DMS114 treated with DMSO at 0.1 percent for 48 hours (cell line): ENCODE results near the gene TATDN2.
"Not testable (repeated sequence)": the region's sequence is repeated elsewhere in the genome, so short reads cannot be mapped to it uniquely, and the experiment has no call there.

Source experiments
- DNase-seq: peaks from one replicate; lab custom pipeline; 2025; ENCODE audit not compliant: unreplicated experiment; lab: John Stamatoyannopoulos, UW

The TATDN2 gene

DNA sequence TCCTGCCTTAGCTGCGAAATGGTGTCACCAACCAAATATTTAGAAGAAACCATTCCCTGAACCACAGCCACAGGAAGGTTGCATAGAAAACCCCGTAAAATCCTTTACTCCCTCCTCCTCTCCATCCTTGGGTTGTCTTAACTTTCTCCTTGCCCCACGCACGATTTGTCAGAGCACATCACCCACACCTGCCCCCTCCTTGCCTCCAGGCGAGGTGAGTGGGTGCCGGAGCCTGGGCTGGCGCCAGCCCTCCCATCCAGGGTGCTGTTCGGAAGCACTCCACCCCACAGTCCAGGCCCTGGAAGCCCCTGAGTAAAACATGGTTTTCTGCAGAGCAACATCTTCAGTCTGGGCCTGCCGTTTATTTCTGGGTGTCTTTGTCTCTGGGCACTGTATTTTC, 40.8 kb downstream of the TATDN2 start:
- DNase-seq = no peak

DNA sequence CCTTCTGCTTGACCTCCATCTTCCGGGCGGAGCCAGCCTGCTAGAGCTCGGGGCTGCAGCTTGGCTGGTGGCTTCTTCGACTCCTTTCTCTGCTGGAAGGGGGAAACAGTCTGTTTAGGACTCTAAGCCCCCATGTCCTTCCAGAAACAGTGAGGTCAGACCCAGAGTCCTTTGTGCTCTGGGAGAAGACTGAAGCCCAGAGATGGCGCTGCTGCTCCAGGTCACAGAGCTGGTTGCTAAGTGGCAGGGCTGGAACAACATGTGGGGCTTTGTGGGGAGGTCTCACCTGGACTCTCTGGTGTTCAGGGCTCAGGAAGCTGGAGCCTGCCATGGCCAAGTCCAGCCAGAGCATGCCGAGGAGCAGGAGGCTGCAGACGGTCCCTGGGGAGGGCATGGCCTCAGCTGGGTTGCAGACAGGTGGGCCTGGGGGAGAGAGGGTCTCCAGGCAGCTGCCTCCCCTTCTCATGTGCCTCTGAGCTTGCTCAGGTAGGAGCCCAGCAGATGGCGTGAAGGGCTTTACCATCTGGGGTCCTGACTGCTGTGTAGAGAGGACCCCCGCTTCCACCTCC, 41.6 kb downstream of the TATDN2 start:
- no peak for DNase-seq

- no peak for DNase-seq
Measured at GRCh38 chr3:10290481-10291176, 42.4 kb downstream of the TATDN2 start.

DNA sequence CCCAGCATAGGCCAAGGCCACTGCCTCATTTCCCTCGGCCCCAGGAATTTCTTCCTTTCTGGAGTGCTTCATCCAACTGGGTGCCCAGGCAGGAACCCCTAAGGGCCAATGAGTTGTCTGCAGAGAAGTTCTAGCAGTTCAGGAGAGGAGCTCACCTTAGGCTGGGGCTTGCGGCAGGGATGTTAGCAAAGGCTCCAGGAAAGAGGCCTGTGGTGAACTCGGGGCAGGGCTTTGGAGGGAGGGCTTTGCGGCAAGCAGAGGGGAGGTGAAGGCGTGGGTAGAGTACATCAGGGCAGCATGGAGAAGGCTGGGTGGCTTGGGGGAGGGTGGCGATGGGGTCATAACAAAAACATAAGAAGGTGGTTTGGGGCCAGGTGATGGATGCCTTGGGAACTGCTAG, 43.4 kb downstream of the TATDN2 start:
- DNase-seq = no peak

DNA sequence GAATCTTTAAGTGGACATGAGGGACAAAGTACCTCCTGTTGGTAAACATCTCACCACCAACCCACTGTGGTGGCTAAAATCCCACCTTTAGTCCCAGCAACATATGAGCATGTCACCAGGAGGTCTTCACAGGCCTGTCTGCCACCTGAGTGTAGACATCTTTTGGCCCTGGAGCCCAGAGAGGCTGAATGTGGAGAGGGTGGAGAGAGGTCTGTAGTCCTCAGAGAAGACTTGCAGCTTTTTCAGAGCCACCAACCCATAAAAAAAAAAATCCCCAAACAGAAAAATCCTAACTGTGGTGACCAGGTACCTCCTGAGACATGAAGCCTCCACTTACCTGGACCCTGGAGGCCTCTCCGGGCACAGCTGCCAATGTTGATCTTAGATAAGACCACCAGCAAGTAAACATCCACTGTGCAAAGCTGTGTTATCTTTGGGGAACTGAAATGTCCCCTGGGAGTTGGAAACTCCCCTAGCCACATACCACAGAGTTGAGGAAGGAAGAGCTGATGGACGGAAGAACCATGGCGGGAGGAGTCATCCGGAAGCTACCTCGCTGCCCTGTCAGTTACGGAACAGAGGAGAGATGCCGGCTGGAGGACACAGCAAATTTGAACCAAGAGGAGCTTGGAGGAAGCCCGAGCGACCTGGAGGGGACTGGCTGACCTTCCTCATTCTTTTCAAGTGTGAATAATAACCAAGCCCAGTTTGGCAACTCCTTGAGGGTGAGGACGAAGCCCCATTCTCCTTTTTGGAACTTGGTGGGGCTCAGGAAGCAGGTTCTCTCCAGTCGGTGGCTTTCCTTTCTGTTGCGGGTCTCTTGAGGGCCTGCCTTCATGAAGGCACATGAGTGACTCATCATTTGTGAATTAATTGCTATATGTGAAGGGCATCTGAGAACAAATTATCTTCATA, 44.5 kb downstream of the TATDN2 start, which contains the start of gene GHRL:
Gene GHRL (minus strand): TSS at position 443 of the 915 bp plus-strand sequence. CDS start 2,767 bp downstream, outside the sequence.
- no peak for DNase-seq

DNA sequence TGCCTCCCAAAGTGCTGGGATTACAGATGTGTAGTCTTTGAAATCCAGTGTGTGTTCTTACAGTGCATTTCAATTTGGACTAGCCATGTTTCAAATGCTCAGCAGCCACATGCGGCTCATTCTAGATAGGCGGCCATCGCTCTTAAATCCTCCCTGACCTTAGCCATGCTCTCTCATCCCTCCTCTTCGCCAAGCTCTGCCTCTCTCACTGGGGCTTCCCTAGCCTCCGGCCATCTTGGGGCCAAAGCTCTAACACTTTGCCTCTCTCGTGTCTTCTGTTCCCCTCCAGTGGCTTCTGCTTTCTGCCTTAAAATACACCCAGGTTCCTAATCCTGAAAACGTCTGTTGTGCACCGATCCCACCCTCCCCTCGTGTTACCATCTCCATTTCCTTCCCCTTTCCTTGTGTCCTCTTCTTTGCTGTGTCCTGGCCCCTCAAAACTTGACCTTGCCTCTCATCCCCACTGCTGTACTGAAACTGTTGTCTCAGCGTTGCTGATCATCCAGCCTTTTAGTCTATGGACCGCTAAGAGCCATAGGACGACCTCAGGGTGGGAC, 45.8 kb downstream of the TATDN2 start:
- no peak for DNase-seq

GRCh38 chr3:10298064-10298463, 49.8 kb downstream of the TATDN2 start:
- not testable (repeated sequence) for DNase-seq

DNA sequence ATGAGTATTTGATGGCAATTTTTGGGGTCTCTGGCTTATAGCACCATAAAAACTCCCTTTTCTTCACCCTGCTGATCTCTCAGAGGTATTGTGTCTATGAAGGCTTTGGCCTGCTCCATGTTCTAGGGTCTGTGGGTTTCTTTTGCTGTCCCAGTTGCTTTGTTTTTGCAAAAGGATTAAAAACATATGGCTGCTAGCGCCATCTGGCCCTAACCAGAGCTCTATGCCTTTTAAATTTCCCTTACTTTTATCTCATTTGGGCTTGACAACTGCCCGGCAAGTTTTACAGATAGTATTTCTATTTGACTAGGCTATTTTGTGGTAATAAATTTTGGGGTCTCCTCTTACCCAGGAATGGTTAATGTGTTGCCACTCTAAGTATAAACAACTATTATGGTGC, 50.9 kb downstream of the TATDN2 start:
- DNase-seq = no peak

DNA sequence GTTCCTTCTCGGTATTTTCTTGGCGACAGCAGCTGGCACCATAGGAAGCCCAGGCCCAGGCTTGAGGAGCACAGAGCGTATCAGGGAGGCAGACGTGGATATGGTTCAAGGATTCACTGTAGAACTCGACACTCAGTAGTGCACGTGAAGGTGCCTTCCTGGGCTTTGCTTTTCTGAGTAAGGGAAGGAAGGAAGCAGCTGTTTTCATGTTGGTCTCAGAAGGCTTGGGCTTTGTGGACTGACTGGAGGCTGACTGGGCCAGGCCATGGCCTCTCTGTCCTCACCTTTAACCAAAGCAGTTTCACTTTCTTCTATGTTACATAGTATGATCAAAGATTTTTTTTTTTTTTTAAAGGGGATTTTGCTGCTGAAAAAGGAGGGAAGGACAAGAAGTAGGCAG, 51.4 kb downstream of the TATDN2 start:
- no peak for DNase-seq

- DNase-seq = no peak
Measured at GRCh38 chr3:10300087-10300486, 51.8 kb downstream of the TATDN2 start.

- no peak for DNase-seq
Measured at GRCh38 chr3:10303105-10303504, 54.8 kb downstream of the TATDN2 start.

DNA sequence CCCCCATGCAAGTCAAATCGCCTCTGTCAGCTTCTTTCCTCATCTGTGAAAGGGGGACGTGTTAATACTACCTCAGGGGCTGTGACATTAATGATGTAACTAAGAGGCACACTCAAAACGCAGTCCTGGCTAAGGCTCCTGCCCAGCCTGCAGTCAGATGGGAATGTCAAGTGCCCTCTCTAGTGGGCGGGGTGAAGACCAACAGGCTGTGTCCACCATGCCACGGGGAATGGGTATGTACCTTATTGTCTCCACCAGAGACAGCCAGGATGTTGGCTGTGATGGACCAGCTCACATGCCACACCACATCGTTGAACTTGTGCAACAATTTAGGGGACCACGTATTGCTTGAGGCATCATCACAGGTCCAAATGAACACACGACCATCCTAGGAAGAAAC, 55.5 kb downstream of the TATDN2 start:
- no peak for DNase-seq

- DNase-seq = no peak
Measured at GRCh38 chr3:10304905-10305304, 56.6 kb downstream of the TATDN2 start.

DNA sequence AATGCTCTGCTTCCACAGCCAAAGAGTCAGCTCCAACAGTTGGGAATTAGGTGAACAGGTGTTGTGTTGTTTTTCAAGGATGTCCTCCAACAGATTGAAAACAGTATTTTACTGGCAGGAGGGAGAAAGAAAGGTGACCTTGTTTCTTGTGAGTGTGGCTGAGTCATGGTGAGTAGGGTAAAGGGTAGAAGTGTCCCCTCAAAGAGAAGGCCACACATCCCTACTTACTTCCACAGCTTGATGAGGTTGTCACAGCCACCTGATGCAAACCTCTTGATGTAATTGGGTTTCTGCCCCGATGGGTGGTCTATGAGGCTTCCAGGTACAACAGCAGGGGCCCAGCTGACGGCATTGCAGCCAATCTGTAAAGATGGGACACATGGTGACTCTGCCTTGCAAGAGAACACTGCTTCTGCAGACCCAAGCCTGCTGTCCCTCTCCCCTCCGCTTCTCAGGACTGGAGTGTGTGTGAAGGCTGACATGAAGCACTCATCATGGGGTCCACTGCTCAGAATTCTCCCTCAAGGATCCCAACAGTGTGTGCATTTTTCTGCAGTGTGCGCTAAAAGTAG, 57.2 kb downstream of the TATDN2 start:
- no peak for DNase-seq

GRCh38 chr3:10306156-10306555, 57.9 kb downstream of the TATDN2 start:
- no peak for DNase-seq

DNA sequence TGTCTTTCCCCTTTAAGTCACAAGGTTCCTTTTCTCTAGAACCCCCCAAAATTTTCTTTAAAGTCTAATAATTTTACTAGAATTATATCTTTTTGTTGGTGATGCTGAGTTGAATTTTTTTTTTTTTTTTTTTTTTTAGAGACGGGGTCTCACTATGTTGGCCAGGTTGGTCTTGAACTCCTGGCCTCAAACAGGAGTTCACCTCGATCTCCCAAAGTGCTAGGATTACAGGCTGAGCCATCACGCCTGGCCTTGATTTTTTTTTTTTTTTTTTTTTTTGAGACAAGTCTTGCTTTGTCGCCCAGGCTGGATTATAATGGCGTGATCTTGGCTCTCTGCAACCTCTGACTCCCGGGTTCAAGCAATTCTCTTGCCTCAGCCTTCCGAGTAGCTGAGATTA, 60.4 kb downstream of the TATDN2 start:
- no peak for DNase-seq

- DNase-seq = no peak
Measured at GRCh38 chr3:10309736-10310135, 61.5 kb downstream of the TATDN2 start.

DNA sequence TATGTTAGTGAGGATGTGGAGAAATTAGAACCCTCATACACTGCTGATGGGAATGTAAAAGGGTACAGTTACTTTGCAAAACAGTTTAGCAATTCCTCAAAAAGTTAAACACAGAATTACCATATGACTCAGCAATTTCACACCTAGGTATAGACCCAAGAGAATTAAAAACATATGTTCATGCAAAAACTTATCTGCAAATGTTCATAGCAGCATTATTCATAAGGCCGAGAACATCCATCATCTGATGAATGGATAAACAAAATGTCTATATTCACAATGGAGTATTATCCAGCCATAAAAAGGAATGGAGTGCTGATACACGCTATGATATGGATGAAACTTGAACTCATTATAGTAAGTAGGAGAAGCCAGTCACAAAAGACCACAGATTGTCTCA, 62.3 kb downstream of the TATDN2 start:
- DNase-seq = no peak

DNA sequence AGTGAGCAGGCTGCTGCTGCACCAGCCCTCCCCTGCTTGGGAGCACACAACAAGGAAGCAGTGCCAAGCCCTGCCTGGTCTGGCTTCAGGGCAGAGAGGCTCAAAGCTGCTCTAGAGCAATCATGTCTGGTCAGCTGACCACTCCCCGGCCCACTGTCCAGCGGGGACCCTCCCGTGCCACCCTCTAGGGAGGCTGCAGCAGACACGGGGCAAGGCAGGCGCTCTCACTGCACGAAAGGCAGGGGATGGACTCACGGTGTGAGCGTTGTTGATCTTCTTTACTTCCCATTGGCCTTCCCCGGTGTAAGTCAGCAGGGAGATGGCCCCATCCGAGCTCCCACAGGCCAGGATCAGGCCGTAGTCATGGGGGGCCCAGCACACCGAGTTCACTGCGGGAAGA, 63.5 kb downstream of the TATDN2 start:
- no peak for DNase-seq

DNA sequence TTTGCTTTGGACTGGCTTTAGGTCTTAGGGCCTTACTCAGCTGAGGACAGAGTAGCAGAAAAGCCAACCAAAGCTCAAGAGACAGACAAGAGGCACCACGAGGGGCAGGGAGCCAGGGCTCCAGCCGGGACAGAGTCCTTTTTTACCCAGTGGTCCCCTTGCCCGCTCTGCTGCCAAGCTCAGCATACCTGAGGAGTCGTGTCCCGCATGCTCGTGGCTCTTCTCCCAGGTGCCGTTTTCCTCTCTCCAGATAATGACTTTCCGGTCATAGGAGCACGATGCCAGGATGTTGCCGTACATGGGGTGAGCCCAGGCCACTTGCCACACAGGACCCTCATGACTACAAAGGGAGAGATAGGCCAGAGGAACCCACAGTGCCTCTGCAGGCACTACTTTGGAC, 64.1 kb downstream of the TATDN2 start:
- DNase-seq = no peak

DNA sequence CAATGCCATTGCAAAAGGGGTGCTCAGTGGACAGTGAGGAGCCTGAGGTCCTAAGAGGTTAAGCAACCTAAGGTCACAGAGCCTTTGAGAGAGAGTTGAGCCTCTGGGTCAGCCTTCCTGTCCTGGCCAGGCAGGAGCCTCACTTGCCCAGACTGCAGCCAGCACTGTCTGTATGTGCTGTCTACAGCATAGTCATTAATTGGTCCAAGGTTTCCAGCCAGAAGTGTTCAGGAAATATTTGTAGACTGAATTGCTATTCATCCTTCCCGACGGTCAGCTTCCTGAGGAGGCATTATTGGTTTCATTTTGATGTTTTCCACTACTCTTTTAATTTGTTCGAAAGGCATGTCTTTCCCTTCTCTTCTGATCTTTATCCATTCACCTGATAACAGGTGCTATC, 64.6 kb downstream of the TATDN2 start:
- no peak for DNase-seq
